22Rv1 (cell line): ENCODE measurements around the gene LBHD2.
"Not testable (repeated sequence)": the region's sequence is repeated elsewhere in the genome, so short reads cannot be mapped to it uniquely, and the experiment has no call there.

ENCODE experiments used
- H3K27ac ChIP-seq: fragments of 450-650 bp; 2 replicates; pipeline ENCODE4 v1.5.1; 2017
- ZFX ChIP-seq: fragments of 450-650 bp; IDR thresholded peaks from 2 replicates; pipeline ENCODE4 v1.6.1; 2017; ENCODE audit warnings: antibody characterized with exemption, borderline replicate concordance
- TF ChIP-seq, protein P1 (sequence below): fragments of 450-650 bp; IDR thresholded peaks from 2 replicates; pipeline ENCODE4 v1.5.1; 2017; ENCODE audit warnings: mild to moderate bottlenecking

LBHD2 gene

DNA sequence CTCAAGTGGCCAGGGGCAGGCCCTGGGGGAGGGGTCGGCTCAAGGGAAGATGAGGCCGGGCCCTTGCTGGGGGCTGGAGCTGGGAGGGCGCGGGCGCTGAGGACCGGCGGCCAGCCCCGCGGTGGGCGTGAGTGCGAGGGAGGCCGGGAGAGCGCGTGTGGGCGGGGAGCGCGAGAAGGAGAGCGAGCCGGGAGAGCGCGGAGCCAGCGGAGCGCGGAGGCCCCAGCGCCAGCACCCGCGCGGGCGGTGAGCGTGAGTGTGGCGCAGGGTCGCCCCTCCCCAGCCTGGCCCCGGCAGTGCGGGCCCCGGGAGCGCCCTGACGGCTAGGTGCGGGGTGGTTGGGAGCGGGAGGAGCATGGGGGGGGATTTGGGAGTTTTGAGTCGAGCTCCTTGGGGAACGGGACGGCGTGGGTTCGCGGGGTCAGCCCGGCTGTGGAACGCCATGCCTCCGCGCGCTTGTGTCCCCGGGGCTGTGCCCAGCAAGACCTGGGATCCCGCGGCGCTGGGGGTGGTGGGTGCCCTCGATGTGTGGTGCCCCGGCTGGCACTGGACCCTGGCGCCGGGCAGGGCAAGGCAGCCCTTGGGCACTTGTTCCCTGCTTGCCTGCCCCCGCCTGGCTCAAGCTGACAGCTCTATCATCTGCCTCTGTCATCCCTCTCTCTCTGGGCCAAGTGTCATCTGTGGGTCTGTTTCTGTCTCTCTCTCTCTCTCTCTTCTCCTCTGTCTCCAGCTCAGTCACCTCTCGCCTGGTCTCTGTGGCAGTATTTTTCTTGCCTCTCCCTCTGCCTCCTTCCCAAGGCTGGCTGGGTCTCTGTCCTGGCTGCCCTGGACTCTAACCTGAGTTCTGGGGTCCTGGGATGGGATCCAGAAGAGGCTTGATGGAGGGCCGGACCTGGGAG is at the start of gene LBHD2:
Gene LBHD2, plus strand, starts transcription at position 190 of the 899 bp plus-strand sequence. CDS start 1,803 bp downstream, outside the sequence.
- TF ChIP-seq, protein P1, sequence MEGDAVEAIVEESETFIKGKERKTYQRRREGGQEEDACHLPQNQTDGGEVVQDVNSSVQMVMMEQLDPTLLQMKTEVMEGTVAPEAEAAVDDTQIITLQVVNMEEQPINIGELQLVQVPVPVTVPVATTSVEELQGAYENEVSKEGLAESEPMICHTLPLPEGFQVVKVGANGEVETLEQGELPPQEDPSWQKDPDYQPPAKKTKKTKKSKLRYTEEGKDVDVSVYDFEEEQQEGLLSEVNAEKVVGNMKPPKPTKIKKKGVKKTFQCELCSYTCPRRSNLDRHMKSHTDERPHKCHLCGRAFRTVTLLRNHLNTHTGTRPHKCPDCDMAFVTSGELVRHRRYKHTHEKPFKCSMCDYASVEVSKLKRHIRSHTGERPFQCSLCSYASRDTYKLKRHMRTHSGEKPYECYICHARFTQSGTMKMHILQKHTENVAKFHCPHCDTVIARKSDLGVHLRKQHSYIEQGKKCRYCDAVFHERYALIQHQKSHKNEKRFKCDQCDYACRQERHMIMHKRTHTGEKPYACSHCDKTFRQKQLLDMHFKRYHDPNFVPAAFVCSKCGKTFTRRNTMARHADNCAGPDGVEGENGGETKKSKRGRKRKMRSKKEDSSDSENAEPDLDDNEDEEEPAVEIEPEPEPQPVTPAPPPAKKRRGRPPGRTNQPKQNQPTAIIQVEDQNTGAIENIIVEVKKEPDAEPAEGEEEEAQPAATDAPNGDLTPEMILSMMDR, result no peak
- TF ChIP-seq ZFX, result no peak
- H3K27ac ChIP-seq, result no peak within 1 kb of the TSS

- TF ChIP-seq, protein P1, result no peak
- TF ChIP-seq ZFX, result no peak
- no peak overlapping the region for H3K27ac ChIP-seq
Measured at GRCh38 chr14:103041464-103041863, 42.5 kb upstream of the LBHD2 start.

GRCh38 chr14:103043257-103044015 is 40.6 kb upstream of the LBHD2 start:
- TF ChIP-seq ZFX, result no peak
- TF ChIP-seq, protein P1, result no peak
- no peak overlapping the region for H3K27ac ChIP-seq

DNA sequence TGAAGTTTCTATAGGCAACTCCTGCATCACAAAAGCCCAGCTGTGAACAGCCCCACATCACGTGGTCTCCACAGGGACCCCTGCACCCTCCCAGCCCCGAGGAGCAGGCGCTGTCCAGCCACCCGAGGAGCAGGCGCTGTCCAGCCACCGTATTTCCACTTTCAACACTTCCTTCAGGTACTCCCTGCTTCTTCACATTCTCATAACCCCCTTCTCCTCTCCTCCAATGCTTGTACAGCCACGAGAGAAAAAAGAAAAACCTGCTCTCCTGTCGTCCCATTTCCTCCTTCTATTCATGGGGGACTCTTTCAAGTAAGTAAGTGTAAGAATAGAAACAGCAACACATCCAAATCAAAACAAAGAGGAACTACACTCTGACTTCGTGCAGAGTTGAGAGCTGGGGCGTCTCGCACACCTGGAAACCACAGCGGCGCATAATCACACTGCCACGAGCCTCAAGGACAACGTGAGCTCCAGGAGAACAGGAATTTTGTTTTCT is 38.6 kb upstream of the LBHD2 start:
- no peak overlapping the region for H3K27ac ChIP-seq
- TF ChIP-seq ZFX, result no peak
- TF ChIP-seq, protein P1, result no peak

GRCh38 chr14:103047453-103047852 is 36.6 kb upstream of the LBHD2 start:
- not testable (repeated sequence) for H3K27ac ChIP-seq

GRCh38 chr14:103050935-103051334 is 33.1 kb upstream of the LBHD2 start:
- TF ChIP-seq ZFX, result no peak
- TF ChIP-seq, protein P1, result no peak
- no peak overlapping the region for H3K27ac ChIP-seq

DNA sequence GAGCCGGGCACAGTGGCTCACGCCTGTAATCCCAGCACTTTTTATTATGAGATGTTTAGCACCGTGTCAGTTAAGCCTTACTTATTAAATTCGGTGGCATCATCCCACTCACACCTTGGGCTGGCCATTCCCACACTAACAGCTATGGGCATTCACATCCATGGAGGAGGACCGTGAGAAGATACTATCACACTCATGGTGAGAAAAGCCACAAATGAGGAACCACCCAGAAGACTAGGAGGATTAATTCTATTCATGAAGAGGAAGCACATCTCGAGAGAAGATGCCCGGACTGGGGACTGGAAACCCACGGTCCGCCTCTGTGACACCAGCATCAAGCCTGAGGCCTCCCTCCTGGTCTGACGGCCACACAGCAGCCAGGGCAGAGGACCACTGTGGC is 31.6 kb upstream of the LBHD2 start:
- H3K27ac ChIP-seq, result no peak overlapping the region

More for the DNA sequence above, 31.6 kb upstream of the LBHD2 start:
- TF ChIP-seq, protein P1, result no peak
- TF ChIP-seq ZFX, result no peak
